ENCODE measurements around the gene EEF1AKMT3.

EEF1AKMT3 gene

DNA sequence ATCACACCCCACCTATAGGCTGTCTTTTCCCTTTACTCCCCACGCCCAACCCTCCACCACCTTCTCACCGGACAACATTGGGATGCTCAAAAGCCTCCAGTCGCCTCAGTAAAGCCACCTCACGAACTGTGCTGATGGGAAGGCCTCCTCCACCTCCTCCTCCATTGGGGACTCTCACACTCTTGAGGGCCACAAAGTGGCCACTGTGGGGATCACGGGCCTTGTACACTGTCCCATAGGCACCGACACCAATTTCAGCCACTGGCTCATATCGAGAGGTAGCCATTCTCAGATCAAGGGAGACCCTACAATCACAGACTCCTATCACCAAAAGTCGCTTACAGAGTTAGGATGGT is 21.0 kb upstream of the EEF1AKMT3 start:
- DNase-seq, result no peak

DNA sequence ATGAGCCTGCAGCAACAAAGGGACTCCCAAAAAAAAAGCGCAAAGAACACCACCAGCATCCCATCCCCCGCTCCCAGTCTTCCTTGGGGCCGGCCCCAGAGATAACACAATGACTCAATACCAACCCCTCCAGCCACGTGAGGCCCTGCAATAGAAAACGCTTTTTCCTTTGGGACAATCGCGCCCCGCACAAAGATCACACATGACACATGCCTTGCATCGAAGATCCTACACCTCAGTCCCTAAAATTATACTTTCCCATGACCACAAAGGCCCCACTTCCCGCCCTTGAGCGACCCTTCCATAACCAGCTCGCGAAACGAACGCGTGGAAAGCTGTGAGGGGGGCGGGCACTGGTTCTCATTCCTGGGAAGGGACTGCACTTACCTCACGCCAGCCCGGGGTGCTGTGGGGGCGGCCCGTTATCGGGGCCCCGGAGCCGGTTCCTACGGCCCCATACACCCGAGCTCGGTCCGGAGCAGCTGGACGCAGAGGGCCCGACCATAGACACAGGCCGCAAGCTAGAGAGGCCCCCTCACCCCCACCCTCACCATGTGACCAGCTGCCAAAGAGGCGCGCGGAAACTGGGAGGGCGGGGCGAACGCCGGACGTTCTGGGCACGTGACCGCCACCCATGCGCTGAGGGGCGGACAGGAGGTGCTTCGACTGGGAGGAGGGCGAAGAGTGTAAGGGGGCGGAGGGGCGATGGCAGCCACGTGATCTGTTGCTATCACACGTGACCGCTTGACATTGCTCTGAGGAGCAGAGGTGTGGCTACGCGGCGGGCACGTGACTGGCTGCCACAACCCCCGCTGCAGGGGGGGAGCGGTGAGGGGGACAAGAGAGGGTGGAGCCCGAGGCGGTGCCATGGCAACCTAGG is 20.4 kb upstream of the EEF1AKMT3 start, which contains the start of gene CDK4:
CDK4 (minus strand) TSS at position 523 of the 880 bp plus-strand sequence. CDS start 593 bp downstream, outside the sequence.
- DNase-seq, result peak; percentile 100

DNA sequence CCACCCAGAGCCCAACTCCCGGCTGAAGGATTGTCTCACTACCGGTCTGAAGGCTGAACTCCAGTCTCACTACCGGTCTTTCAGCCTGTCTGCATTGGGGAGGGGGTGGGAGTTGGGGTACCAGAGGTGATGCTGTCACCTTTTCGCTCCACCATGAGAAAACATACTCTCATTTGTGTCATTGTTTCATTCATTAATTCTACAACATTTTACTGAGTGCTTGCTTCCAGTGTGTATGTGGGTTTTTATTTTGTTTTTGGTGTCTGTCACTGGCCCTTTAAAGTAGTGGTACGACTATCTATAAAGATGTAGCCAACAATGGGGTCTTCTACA is 19.8 kb upstream of the EEF1AKMT3 start:
- no peak for DNase-seq

DNA sequence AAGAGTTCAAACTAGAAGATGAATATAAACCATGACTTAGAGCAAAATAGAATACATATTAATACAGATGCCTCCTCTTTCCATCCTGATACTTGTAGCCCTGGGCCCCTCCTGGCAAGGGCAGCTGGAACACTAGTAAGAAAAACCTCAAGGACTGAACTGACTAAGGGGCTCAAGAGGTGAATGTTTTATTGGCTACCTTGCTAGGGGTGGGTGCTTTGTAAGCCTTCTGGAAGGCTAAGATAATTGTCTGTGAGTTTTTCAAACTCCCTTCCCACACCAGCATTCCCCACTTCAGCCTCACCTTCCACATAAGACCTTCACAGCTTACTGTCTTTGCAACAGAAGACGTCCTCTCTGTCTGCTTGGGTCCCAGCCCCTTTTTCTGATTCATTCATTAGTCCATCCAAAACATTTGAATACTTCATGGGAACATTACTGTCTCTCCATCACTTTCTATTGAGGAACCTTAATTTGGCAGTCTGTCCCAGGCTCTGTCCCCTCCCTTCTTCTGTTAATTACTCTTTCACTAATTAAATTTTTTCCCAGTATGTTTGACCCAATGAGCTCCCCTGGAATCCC is 18.6 kb upstream of the EEF1AKMT3 start:
- DNase-seq, result no peak

DNA sequence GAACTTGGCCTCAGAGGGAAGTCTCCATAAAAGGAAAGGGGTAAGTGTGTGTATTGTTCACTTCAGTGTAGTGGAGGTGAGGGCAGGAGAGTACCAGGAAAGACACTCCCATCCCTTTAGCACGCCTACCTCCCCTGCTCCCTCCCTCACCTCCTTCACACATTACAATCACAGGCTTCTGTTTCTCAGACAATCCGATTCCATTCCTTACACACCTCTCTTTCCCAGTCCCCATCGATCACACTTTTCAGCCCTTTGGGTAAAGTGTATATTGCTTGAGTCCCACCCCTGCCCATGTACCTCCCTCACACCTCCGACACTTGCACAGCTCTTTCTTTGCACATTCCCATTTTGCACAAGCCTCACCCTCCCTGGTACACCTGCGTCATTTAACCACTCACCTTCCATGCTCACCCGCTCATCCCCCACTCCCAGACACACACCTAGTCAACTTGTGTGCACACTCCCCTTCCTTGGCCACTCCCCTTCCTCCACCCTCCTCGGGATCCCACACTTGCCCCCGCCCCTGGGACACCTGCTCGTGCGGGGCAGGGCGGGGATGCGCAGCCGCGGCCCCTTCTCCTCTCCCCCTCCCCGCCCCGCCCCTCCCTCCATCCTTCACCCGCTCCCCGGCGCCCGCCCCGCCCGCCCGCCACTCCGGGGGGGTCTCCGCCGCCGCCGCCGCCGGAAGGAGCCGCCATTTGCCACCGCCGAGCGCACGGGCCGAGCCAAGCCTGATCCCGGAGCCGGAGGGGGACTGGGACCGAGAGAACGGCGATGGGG is 17.8 kb upstream of the EEF1AKMT3 start, which contains the start of gene MARCHF9:
MARCHF9 (plus strand) TSS at position 693 of the 783 bp plus-strand sequence. CDS start 426 bp downstream, outside the sequence.
- no peak for DNase-seq

DNA sequence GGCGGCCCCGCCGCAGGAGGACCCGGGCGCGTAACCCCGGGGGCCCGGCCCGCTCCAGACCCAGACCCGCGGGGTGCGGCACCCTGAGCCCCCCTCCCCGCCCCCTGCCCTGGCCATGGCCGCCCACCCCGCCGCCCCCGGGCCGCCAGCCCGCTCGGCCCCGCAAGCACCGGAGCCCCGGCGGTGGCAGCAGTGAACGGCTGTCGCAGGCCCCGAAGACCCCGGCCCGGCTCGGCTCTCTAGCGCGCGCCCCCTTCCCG is 17.3 kb upstream of the EEF1AKMT3 start:
- no peak for DNase-seq

DNA sequence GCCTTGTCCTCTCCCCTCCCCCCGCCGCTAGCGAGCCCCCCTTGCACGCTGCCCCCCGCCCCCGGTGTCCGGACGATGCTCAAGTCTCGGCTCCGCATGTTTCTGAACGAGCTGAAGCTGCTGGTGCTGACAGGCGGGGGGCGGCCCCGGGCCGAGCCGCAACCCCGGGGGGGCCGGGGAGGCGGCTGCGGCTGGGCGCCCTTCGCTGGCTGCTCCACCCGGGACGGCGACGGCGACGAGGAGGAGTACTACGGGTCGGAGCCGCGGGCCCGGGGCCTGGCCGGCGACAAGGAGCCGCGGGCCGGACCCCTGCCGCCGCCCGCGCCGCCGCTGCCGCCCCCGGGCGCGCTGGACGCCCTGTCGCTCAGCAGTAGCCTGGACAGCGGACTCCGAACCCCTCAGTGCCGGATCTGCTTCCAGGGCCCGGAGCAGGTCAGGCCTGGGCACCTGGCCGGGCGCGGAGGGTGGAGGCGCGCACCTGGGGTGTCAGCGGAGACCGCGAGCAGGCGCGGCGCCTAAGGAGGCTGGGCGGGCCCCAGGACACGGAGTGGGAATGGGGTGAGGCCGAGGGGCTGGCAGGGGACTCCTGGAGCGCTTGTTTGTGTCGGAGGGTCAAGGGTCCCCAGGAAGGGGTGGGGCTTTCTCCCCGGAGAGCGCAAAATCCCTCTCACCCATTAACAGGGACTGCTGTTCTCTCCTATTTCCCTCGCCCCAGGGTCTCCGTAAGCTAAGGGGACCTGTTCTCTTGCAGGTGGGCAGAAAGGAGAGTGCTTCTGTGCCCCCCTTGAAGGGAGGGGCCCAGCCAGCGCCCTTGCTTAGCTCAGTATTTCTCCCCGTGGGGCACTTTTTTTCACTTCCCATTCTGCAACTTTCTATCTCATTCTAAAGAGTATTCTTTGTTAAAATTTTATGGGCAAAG is 16.7 kb upstream of the EEF1AKMT3 start:
- no peak for DNase-seq

DNA sequence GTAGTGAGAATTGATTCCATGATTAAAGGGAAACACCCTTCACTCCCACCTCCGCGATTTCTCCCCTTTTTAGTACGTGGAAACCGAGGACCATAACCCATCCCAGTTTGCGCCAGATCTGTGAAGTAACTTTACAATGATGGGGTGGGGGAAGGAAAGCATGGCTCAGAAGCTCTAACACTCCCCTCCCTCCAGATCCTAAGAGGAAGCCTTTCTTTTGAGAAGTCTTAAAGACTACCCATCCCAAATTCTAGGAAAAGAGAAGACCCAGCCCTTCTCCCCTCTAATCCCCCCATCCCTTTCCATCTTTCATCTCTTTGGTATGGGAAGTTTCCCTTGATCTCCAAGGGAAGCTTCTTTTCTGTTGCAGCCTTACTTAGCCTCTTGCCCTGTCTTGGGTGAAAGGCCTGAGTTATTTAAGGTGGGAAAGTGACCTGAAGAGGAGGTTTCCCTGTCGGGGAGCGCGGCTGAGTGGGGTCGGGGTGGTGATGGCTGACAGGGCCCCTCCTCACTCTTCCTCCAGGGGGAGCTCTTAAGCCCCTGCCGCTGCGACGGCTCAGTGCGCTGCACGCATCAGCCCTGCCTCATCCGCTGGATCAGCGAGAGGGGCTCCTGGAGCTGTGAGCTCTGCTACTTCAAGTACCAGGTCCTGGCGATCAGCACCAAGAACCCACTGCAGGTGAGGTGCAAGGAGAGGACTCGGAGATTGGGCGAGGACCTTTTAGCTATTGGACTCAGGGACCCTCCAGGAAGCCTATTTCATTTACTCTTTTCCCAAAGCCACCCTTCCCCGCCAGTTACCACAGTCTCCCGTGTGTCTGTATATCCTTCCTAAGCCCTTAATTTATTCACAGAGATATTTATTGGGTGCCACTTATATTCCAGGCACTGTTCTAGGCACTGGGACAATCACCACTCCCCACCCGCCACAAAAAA is 15.7 kb upstream of the EEF1AKMT3 start:
- peak; percentile 32 for DNase-seq

DNA sequence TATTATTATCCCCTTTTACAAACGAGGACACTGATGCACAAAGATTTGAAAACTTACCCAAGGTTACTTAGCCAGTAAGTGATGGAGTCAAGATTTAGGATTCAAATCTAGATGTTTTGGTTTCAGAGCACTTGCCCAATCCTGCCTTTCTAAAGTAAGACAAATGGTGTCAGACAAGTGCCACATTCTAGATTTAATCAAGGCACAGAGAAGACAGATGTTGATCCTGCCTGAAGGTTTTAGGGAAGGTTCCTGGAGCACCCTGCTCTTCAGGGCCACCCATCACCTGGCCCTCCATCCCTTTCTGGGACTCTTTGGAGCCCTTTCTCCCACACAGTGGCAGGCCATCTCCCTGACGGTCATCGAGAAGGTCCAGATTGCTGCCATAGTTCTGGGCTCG is 14.6 kb upstream of the EEF1AKMT3 start:
- no peak for DNase-seq

DNA sequence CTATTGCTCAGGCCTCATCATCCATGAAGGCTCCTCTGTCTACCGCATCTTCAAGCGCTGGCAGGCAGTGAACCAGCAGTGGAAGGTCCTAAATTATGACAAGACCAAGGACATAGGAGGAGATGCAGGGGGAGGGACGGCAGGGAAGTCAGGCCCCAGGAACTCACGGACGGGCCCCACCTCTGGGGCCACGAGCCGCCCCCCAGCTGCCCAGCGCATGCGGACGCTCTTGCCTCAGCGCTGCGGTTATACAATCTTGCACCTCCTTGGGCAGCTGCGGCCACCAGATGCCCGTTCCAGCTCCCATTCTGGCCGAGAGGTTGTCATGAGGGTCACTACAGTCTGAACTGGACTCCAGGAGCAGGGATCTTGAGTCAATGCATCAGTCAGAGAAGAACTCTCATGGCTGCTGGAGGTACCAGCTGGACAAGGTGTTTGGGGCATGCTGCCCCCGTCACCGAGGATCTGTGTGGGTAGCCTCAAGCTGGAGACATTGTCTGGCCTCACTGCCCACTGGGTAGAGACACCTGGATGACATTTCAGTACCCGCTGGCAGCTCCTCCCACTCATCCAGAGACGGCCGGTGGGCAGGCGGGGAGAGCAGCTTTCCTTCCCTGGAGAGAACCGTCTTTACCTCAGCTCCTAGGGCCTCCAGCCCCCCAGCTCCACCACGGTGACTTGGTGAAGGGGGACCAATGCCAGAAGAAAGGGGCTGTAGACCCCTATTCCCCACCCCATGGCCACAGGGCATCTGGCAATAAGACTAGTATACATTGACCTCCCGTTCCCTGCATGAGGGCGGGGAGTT is 13.7 kb upstream of the EEF1AKMT3 start:
- no peak for DNase-seq

DNA sequence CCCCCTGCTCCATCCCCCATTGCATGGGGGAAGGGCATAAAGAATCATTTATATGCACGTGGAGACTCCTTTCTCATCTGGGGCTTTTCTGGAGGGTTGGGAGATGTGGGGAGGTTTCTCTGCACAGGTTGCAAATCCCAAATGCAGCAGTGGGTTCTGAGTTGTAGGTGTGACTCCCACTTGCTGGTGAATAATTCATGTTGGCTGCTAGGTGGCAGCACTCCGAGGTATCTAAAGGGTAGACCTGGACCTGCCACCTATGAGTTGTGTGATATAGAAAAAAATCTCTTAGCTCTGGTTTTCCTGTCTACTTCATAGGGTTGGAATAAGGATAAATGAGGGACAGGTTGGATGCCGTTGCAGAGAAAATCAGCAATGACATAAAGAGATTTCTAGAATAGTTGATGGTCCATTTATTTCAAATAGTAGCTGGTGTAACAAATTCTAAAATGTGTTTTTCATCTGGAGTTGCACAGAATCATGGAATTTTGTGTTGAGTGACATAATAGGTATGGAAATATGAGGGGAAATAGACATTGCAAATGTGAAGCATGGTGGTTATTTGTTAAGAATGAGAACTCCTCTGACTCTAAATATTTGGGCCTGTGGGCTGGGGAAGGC is 12.9 kb upstream of the EEF1AKMT3 start:
- DNase-seq, result no peak

DNA sequence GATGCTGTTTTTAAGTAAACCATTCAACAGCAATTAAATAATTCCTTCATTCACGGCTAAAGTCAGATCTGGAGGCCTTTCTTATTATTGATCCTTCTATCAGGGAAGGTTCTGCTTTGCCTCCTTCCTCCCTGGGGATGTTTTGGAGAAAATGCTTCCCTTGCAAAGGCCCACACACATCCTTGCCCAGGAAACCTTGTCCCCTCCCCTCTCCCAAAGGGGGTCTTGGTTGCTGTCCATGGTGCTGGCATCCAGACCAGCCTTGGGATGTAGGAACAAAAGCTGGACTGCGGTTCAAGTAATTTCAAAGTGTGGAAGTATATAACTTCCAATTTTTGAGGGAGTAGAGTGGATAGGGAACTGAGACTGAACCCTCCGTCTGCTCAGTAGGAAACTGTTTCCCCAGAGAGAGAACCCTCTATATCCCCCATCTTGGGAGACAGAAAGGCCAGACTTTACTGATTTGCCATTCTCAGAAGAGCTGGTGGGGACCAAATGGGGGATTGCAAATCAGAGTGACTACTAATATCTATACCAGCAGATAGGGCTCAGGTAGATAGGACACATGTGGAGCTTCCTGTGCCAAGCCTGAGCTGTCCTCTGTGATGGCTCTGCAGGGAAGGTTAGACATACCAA is 11.9 kb upstream of the EEF1AKMT3 start:
- no peak for DNase-seq

DNA sequence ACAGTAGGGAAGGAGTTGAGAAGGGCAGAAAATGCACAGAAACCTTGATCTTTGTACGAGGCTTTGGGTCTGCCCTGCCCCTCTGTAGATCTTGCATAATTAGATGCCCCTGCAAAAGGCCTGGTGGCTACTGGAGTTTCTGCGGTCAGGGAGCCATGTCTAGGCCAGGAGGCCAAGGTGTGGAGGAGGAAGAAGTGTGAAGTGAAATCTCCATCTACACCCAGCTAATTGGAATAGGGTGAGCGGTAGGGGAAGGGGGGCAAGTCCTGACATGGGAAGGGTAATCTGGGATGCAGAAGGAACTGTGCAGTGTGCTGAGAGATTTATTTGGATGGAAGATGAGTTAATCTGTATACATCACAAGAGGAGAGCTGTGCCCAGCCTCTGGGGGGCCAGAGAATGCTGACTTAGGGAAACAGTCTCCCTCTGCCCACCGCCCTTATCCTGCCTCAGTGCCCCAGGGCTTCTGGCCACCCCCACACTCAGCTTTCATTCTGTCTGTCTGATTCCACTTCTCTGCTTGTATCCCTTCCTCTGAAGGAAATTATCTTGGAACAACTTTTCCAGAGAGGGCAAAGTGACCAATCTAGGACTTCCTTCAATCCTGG is 10.9 kb upstream of the EEF1AKMT3 start:
- no peak for DNase-seq

DNA sequence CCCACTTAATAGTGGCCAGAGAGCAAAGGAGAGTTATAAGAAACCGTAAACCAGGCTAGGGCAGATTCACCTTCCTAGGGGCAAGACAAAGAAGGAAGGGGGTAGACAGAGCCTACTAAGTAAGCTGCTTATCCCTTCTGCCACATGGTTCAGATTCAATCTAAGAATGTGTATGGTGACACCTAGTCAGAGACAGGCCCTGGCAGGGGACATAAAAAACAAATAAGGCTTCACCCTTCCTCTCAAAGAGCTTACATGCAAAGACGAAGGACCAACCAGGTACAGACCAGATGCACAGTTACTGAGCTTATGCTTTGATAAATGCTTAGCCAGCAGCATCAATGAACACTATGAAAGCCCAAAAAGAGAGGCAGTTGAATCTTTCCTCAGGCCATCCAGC is 10.0 kb upstream of the EEF1AKMT3 start:
- no peak for DNase-seq

DNA sequence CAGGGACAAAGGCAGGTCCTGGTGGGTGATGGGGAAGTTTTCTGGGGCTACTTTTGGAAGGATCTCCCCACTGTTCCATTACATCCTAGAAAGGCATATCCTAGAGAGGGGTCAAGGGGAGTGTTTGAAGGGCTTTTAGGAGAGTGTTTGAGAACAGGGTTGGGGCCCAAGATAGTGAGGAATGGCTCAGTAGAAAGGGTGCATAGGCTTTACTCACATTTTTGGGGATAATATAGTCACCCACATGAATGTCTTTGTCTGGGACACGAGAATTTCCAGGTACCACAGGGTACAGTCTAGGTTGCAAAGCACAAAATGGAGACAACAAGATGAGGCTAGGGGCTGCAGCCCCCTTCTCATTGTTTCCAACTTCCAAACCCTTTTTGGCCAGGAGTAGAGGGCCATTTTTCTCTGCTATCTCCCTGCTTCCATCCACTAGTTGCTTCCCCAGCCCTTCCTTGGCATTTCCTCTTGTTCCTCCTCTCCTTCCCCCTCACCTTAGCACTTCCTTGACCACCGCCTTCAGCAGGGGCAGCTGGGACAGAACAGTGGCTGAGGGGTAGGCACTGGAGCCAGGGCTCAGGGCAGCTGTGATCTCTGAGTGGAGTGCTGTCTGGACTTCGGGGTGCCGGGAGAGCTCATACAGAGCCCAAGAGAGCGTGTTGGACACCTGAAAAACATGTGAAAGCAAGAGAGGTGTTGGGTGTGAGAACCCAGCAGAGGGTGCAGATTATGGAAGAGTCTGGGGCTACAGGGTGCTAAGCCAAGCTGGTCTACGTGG is 8.3 kb upstream of the EEF1AKMT3 start:
- no peak for DNase-seq

DNA sequence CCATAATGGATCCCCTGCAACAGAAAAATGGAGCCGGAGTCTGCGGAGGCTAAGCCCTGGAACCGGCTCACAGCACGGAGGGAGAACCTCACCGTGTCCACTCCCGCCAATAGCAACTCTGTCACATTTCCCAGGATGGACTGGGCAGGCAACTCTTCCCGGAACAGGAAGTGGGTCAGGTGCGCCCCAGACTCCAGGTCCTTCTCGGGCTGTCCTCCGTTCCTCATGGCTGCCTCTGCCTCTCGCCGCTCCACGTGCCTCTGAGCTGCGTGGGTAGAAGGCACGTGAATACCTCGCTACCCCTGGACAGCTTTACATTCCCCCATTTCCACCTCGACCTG is 7.8 kb upstream of the EEF1AKMT3 start:
- no peak for DNase-seq

DNA sequence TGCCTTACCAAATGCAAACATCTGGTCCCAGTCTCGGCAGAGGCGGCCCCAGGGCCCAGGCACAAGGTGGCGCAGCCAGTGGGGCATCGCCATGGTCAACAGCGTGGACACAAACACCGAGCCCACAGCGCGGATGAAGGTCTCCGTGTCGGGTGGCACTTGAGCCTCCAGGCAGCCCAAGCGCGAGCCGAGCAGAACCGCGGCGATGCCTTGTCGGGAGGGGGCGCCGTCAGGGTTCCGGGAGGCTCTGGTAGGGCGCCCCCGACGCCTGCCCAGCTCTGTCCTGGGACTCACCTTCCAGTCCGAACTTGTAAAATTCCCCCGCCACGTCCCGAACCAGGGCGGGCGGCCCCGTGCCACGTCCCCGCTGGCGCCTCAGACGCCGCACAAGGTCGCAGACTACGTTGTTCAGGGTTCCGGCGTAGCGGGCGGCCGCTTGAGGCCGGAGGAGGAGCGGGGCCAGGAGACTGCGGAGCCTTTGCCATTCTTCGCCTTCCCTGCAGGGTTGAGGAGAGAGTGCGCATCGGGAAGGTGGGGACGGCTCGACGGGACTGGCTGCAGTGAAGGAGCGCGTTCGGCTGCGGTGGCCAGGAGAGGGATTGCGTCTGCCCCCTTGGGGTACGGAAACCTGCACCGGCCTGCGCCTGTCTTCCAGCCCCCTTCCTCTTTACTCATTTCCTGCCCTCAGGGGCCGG is 7.3 kb upstream of the EEF1AKMT3 start:
- no peak for DNase-seq

All from fibroblast of skin of abdomen (primary cell).